NOMO-1 treated with DMSO at 0.1 percent for 48 hours (cell line): ENCODE measurements around the gene LRP2.

Experiments used
- DNase-seq: peaks from one replicate; lab custom pipeline; 2025; ENCODE audit not compliant: unreplicated experiment; lab: John Stamatoyannopoulos, UW

Gene LRP2

GRCh38 chr2:169247211-169247610 lies 115.1 kb downstream of the LRP2 start:
- DNase-seq: no peak

- no peak for DNase-seq
Observed at GRCh38 chr2:169240405-169240804, 121.9 kb downstream of the LRP2 start.

- no peak for DNase-seq
Observed at GRCh38 chr2:169237939-169238338, 124.4 kb downstream of the LRP2 start.

- no peak for DNase-seq
Observed at GRCh38 chr2:169237286-169237685, 125.0 kb downstream of the LRP2 start.

GRCh38 chr2:169232551-169233154 lies 129.7 kb downstream of the LRP2 start:
- no peak for DNase-seq

- no peak for DNase-seq
Observed at GRCh38 chr2:169230204-169230603, 132.1 kb downstream of the LRP2 start.

GRCh38 chr2:169229590-169229989 lies 132.7 kb downstream of the LRP2 start:
- no peak for DNase-seq

- no peak for DNase-seq
Observed at GRCh38 chr2:169225906-169226305, 136.4 kb downstream of the LRP2 start.

GRCh38 chr2:169225233-169225750 lies 137.0 kb downstream of the LRP2 start:
- no peak for DNase-seq

GRCh38 chr2:169222665-169223064 lies 139.7 kb downstream of the LRP2 start:
- DNase-seq: peak; percentile 31

GRCh38 chr2:169221745-169222369 lies 140.5 kb downstream of the LRP2 start:
- DNase-seq: peak; percentile 72

GRCh38 chr2:169210917-169211316 lies 151.4 kb downstream of the LRP2 start:
- DNase-seq: no peak

- no peak for DNase-seq
Observed at GRCh38 chr2:169208026-169208425, 154.3 kb downstream of the LRP2 start.

GRCh38 chr2:169205176-169205575 lies 157.2 kb downstream of the LRP2 start:
- no peak for DNase-seq

GRCh38 chr2:169203952-169204351 lies 158.4 kb downstream of the LRP2 start:
- no peak for DNase-seq

- no peak for DNase-seq
Observed at GRCh38 chr2:169200756-169201155, 161.6 kb downstream of the LRP2 start.

- DNase-seq: no peak
Observed at GRCh38 chr2:169193618-169194017, 168.7 kb downstream of the LRP2 start.

GRCh38 chr2:169190197-169190775 lies 172.0 kb downstream of the LRP2 start:
- no peak for DNase-seq

- DNase-seq: peak; percentile 11
Observed at GRCh38 chr2:169189132-169189531, 173.2 kb downstream of the LRP2 start.

GRCh38 chr2:169185711-169186110 lies 176.6 kb downstream of the LRP2 start:
- no peak for DNase-seq

- no peak for DNase-seq
Observed at GRCh38 chr2:169184074-169184473, 178.3 kb downstream of the LRP2 start.

GRCh38 chr2:169182573-169182972 lies 179.8 kb downstream of the LRP2 start:
- DNase-seq: no peak
